Activated CD8-positive, alpha-beta memory T cell treated with anti-CD3 and anti-CD28 coated beads for 24 hours (primary cell): ENCODE results near the gene HLA-DRA.
"Not testable (repeated sequence)": the region's sequence is repeated elsewhere in the genome, so short reads cannot be mapped to it uniquely, and the experiment has no call there.

ENCODE experiments used
- DNase-seq: peaks from one replicate; pipeline ENCODE4 v3.0.0-alpha.2; 2020

HLA-DRA gene

GRCh38 chr6:32432050-32432450 lies 7.6 kb upstream of the HLA-DRA start:
- DNase-seq: no peak

DNA sequence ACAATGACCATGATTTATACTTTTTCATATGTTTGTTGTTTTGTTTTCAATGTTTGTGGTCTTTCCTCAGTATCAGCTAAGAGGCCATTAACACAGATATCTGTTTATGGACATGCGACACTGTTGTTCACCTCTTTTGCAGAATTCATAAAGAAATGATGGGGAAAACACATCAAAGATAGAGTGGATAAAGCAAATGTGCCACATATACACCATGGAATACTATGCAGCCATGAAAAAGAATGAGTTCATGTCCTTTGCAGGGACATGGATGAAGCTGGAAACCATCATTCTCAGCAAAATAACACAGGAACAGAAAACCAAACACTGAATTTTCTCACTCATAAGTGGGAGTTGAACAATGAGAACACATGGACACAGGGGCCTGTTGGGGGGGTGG lies 5.7 kb upstream of the HLA-DRA start:
- DNase-seq: not testable (repeated sequence)

DNA sequence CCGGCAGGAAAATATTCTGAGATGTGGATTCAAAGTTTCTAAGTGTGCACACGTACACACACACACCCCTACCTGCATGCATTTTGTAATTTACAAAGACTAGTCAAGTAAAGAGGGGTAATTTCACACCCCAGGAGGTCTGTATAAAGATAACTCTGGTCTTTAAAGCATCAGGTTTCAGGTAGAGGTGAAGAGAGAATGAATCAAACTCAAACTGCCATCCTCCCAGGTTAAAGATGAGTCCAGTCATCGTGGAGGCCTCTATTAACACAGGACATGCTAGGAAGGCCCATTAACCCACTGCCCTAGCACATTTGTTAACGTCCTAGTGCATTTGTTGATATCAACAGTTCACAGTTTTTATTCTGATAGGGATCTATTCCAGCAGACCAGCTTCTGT lies 3.5 kb upstream of the HLA-DRA start:
- DNase-seq: no peak

DNA sequence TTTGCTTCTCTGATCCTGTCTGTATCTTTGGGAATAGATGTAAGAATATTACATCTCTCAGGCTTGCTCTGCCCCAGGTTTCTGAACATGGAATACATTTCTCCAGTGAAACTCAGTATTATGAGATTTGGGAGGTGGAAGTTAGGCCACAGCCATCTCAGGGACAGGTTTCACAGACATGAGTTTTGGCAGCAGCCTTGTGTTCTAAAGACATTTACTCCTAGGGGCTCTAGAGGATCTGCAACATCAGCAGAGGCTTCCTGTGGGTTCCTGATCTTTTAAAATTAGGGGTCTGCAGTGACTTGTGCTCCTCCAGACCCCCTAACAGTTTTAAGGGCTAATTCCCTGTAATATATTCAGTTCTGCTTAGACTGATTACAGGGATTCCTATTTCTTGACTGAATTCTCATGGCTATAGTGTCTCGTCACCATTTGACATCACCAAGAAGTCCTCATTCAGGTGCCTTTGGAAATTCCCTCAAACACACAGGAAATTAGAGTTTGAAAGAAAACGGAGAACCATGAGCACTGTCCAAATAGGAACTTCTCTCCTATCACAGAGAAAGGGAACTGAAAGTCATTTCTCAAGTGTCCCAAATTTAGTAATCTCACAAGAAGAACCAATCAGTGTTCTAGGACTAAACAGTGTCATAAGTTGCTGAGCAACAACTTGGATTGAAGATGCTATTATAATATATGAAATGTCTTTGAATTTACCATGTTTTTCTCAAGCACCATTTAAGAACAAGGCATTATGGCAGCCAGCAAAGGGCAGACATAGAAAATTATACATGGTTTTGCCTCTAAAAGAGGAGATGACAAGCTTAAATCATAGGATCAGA lies 2.5 kb upstream of the HLA-DRA start:
- DNase-seq: no peak

DNA sequence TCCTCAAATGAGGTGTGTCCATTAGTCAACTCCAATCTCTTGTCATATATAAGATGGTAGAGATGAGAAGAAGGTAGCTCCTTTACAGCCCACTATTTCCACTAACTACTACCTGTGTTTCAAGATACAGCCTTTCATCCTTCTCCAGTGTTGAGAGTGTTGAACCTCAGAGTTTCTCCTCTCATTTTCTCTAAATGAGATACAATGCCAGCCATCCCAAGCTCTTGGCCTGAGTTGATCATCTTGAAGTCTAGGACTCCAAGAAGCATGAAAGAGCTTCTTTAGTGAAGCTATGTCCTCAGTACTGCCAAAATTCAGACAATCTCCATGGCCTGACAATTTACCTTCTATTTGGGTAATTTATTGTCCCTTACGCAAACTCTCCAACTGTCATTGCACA lies 548 bp upstream of the HLA-DRA start:
- DNase-seq: no peak

DNA sequence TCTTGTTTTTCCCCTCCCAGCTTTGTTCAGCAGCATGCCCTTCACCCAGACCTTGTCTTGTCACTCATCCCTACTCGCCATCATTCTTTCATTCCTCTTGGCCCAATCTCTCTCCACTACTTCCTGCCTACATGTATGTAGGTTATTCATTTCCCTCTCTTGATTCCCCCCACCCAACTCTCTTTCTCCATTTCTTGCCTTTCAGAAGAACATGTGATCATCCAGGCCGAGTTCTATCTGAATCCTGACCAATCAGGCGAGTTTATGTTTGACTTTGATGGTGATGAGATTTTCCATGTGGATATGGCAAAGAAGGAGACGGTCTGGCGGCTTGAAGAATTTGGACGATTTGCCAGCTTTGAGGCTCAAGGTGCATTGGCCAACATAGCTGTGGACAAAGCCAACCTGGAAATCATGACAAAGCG lies 2.6 kb downstream of the HLA-DRA start:
- DNase-seq: no peak

- DNase-seq: no peak
These were observed 3.4 kb downstream of the HLA-DRA start for GRCh38 chr6:32442977-32443552.

GRCh38 chr6:32444433-32444832 lies 4.7 kb downstream of the HLA-DRA start:
- DNase-seq: no peak

DNA sequence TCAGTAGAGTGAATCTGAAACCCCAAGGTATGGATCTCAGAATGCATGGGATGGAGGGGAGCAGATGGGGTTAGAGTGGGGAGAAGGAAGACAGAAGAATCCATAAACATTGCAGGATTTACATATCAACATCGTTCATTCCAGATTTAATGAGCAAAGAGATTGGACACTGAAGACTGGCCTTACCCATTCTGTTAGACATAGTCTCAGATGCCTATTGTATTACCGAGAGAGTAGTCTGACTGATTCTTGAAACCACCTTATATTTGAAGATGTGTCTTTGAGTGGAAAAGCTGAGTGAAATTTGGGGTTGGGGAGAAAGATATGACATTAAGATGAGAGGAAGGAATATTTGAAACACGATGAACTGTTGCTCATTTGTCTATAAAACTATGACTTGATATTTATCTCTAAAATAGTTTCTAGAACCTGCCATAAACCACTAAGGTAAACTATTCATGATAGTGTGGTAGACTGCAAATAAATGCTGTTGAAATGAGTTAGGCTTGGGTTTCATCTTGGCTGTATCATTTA lies 5.7 kb downstream of the HLA-DRA start:
- no peak for DNase-seq

- no peak for DNase-seq
These were observed 8.2 kb downstream of the HLA-DRA start for GRCh38 chr6:32447932-32448331.

GRCh38 chr6:32449088-32449736 lies 9.5 kb downstream of the HLA-DRA start:
- no peak for DNase-seq

DNA sequence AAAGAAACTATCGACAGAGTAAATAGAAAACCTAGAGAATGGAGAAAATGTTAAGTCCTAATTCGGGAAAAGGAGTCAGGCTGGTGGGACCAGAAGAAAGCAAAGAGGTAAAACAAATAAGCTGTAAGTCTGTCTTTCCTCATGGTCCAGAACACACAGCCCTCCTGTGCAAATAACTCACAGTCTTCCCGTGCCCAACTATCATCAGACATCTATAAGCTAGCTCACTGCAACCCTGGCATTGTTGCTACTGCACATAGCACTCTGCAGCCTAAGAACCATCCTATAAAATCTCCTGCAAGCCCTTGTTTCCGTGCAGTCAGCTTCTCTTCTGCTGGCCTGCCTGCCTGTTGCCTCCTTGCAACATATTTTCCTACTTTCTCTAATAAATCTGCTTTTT lies 17.4 kb downstream of the HLA-DRA start:
- no peak for DNase-seq

GRCh38 chr6:32459781-32460424 lies 20.2 kb downstream of the HLA-DRA start:
- DNase-seq: no peak

DNA sequence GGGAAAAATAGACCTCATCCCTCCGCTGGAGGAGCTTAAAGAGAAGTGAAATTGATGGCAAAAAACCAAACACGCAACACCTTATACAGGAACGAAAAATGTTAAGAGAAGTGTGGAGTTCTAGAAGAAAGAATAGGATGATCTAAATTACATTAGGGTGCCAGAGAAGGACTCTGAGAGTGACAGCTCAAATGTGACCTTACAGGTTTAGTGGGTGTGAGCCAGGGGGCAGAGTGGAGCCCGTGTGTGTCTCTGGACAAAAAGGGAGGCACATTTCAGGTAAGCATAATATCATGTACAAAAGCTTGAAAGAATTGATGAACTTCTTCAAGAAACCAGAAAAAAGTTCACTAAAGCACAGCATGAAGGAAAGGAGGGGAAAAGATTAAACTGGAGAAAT lies 20.8 kb downstream of the HLA-DRA start:
- no peak for DNase-seq

DNA sequence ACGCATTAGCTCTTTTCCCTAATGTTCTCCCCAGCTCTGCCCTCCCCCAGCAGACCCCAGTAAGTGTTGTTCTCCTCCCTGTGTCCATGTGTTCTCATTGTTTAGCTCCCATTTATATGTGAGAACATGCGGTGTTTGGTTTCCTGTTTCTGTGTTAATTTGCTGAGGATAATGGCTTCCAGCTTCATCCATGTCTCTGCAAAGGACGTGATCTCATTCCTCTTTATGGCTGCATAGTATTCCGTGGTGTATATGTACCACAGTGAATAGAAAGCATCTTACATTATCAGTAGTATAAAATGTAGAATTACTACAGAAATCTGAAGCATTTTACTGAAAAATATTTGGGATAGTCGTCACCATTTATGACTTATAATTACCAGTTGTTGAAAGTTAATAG lies 21.8 kb downstream of the HLA-DRA start:
- no peak for DNase-seq

DNA sequence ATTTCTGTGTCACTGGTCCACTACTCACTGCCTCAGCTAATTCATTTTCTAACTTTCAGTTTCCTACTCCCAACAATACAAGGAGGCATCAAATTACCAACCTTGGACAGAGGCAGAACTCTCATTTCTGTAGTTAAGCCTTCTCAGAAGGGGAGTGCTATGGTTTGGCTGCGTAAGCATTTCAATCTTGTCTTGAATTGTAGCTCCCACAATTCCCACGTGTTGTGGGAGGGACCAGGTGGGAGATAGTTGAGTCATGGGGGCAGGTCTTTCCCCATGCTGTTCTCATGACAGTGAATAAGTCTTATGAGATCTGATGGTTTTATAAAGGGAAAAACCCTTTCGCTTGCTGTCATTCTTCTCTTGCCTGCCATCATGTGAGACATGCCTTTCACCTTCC lies 22.9 kb downstream of the HLA-DRA start:
- no peak for DNase-seq

- DNase-seq: not testable (repeated sequence)
These were observed 28.2 kb downstream of the HLA-DRA start for GRCh38 chr6:32467743-32468503.

DNA sequence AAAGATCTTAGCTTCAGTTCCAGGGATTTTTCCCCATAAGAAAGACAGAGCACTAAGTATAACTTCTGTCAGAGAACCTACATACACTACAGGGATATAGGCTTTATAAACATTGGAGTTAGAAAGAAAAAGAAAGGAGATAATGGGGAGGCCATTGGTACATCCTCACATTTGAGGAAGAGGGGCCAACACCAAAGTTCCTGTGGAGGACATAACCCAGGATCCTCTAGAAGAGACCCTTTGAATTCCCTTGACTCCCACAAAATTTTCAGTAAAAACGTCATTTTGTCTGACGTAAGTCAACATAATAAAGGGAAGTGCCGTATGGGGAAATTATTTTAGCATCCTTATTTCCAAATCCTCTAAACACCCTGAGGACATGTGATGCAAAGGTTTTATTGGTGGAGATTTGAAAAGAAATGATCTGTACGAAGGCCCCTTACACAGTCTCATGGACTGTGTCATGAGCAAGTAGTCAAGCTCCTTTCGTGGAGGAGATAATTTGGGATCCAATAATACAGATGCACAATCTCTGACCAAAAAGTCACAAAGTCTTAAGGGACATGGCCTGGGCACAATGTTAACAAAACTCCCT lies 33.2 kb downstream of the HLA-DRA start:
- DNase-seq: no peak

DNA sequence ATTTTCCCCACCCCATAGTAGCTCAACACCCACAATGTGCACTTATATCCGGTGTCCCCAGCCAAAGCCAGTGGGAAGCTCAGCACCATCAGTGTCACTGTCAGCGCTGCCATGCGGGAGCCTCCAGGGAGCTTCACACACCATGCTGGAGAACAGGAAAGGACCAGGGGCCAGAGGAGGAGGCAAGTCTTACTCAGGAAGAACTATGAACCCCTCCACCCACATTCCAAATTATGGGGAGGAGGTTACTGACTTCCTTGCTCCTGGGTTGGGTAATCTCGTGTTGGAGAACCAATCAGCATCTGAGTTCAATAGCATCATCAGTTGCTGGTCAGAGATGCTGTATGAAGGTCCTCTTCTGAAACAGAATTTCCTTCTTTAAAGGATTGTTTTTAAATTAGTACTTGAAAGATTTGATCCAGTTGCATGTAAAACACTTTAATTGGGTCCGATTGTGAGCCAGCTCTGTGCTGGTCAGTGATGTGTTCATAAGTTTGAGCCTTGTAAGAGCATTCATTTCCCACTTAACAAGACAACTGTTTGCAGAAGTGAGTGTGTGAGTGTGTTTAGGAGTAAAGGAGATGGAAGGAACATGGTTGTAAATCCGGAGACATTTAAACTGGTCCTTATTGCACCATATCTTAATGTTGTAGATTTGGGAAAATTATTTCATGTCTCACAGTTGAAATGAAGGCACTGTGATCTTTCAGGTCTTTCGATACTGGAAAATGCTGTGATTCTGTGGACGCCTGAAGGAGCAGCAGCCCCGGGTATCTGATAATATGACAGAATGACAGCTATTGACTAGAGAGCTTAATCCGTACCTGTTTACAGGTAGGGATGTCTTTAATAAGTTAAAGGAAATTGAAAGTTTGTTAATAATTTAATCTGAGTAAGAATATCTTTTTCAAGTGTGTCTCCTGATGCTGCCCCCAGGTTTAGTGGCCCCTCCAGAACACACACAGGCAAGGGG lies 34.0 kb downstream of the HLA-DRA start:
- DNase-seq: not testable (repeated sequence)

DNA sequence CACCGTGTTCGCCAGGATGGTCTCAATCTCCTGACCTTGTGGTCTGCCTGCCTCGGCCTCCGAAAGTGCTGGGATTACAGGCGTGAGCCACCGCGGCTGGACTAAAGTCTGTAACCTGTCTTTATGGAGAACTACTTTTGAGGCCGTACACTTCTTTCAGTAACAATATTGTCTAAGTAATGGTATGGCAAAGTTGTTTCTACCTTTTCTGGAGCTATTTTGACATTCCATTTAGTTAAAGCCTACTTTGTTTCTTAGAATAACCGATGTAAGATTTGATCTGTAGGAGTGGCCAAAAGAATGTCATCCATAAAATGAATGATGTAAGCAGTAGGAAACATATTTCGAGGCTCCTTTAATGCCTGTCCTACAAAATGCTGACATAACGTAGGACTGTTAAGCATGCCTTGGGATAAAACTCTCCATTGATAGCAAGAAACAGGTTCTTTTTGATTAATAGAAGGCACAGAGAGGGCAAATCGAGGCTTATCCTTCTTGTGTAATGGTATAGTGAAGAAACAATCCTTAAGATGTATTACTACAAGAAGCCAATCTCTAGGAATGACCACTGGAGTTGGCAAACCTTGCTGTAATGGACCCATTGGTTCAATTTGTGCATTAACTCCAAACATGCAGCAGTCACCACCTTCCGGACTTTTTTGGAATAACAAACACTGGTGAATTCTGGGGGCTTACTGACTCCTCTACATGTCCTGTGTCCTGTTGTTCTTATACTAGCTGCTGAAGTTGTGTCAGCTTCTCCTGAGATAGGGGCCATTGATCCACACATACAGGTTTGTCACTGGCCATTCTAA lies 35.9 kb downstream of the HLA-DRA start:
- DNase-seq: no peak
